ENCODE measurements around the gene ZNF587B.
A peak's percentile ranks its signal among the peaks of the same experiment; 100 is the strongest.
"Not testable (repeated sequence)": the region's sequence is repeated elsewhere in the genome, so short reads cannot be mapped to it uniquely, and the experiment has no call there.

The ZNF587B gene

DNA sequence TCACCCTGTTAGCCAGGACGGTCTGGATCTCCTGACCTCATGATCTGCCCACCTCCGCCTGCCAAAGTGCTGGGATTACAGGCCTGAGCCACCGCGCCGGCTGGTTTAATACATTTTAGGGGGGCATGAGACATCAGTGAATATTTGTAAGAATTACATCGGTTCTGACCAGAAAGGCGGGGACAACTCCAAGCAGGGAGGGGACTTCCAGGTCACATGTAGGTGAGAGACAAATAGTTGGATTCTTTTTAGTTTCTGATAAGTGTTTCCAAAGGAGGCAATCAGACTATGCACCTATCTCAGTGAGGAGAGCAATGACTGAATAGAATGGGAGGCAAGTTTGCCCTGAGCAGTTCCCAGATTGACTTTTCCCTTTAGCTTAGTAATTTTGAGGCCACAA lies 11.7 kb upstream of the ZNF587B start:
- Histone ChIP-seq H3K4me1 (ENCODE audit: control insufficient read depth, insufficient read depth, low read length) (peaks cover 1% of the 10 kb centered on the region; the same call in 1 of the 2 replicates), H3K9me3 (ENCODE audit: control insufficient read depth, insufficient read depth, low read length) (no peaks in the 10 kb centered on the region), H3K27me3 (ENCODE audit: control insufficient read depth, insufficient read depth, low read length) (no peaks in the 10 kb centered on the region), H3K36me3 (ENCODE audit: control insufficient read depth, insufficient read depth, low read length) (no peaks in the 10 kb centered on the region), H3K27ac (ENCODE audit: low read length) (no peak overlapping the region), H3K4me3 (ENCODE audit: low read length) (no peak overlapping the region)
- WGBS (ENCODE audit: insufficient coverage, insufficient read length) = no CpG with 5 or more reads among the region's 7 CpGs
- DNase-seq (ENCODE audit: low read depth, low spot score) = no peak

DNA sequence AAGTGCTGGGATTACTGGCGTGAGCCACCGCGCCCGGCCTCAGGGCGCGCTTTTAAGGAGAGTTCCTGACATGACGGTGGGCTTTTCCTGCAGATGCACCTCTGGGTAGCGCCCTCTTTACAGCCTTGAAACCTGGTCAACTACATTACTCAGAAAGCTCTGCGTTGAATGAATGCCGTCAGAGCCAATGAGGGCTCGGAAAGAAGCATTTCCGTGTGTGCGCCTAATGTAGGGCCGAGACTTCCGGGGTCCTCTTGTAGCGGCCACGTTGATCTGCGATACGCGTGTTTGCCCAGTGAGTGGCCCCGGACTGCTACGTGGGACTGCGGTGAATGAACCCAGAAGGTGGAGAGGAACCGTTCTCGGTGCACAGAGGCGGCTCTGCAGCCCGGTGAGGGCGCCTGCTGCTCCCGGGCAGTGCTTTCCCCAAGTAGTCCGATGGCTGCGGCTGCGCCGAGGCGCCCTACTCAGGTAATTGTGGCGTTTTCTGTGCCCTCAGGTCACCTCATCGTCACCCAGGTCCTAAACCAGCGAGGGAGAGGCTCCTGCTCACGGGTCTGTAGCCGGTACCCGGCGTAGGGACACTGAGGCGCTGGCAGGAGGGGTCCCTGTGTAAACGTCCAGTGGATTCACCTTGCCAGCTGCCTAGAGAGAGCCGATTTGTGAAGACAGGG lies 10.5 kb upstream of the ZNF587B start:
- no peaks in the 10 kb centered on the region for H3K27me3 ChIP-seq (ENCODE audit: control insufficient read depth, insufficient read depth, low read length)
- no CpG with 5 or more reads among the region's 44 CpGs for WGBS (ENCODE audit: insufficient coverage, insufficient read length)
- DNase-seq (ENCODE audit: low read depth, low spot score) = peak; percentile 89
- no peak overlapping the region for H3K27ac ChIP-seq (ENCODE audit: low read length)
- H3K4me3 ChIP-seq (ENCODE audit: low read length) = peak overlapping the region; percentile 99
- no peaks in the 10 kb centered on the region for H3K36me3 ChIP-seq (ENCODE audit: control insufficient read depth, insufficient read depth, low read length)
- H3K9me3 ChIP-seq (ENCODE audit: control insufficient read depth, insufficient read depth, low read length) = no peaks in the 10 kb centered on the region
- H3K4me1 ChIP-seq (ENCODE audit: control insufficient read depth, insufficient read depth, low read length) = peaks cover 1% of the 10 kb centered on the region; the same call in 1 of the 2 replicates

DNA sequence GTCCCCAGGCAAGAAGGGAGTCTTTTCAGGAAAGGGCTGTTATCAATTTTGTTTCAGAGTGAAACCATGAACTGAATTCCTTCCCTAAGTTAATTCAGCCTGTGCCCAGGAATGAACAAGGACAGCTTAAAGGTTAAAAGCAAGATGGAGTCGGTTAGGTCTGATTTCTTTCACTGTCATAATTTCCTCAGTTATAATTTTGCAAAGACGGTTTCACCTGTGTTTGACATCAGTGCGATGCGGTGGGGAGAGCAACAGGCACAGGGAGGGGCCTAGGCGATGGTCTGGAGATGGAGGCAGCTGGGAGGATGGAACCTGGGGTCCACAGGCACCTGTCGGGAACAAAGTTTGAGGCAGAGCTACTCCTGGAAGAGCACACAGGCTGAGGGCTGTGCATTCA lies 9.5 kb upstream of the ZNF587B start:
- Histone ChIP-seq H3K27me3 (ENCODE audit: control insufficient read depth, insufficient read depth, low read length) (no peaks in the 10 kb centered on the region), H3K27ac (ENCODE audit: low read length) (no peak overlapping the region)
- no CpG with 5 or more reads among the region's 6 CpGs for WGBS (ENCODE audit: insufficient coverage, insufficient read length)

DNA sequence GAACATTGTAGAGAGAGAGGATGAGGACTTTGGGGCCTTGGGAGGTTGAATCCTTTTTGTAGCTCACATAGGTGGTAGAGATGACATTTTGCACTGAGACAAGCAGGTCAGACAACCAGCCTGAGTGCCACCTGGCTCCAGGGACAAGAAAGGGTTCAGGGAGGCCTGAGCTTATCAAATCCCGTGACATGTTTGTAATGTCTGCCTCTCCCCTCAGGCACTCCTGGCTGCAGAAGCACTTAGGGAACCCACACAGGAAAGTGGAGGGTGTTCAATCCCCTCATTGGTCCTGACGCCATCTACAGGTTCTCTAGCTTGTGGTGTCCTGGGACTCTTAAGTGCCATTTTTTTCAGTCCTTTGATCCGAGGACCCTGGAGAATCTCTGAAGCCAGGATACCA lies 9.0 kb upstream of the ZNF587B start:
- not testable (repeated sequence) for H3K4me3 ChIP-seq (ENCODE audit: low read length); H3K4me1 ChIP-seq (ENCODE audit: control insufficient read depth, insufficient read depth, low read length); DNase-seq (ENCODE audit: low read depth, low spot score); H3K36me3 ChIP-seq (ENCODE audit: control insufficient read depth, insufficient read depth, low read length); H3K27ac ChIP-seq (ENCODE audit: low read length); H3K27me3 ChIP-seq (ENCODE audit: control insufficient read depth, insufficient read depth, low read length); H3K9me3 ChIP-seq (ENCODE audit: control insufficient read depth, insufficient read depth, low read length)
- no CpG with 5 or more reads among the region's 3 CpGs for WGBS (ENCODE audit: insufficient coverage, insufficient read length)

More for the DNA sequence above, 9.5 kb upstream of the ZNF587B start:
- DNase-seq (ENCODE audit: low read depth, low spot score) = no peak
- Histone ChIP-seq H3K4me3 (ENCODE audit: low read length) (peak overlapping the region; percentile 99; the same call in 1 of the 2 replicates), H3K4me1 (ENCODE audit: control insufficient read depth, insufficient read depth, low read length) (peaks cover 1% of the 10 kb centered on the region; the same call in 1 of the 2 replicates), H3K9me3 (ENCODE audit: control insufficient read depth, insufficient read depth, low read length) (no peaks in the 10 kb centered on the region), H3K36me3 (ENCODE audit: control insufficient read depth, insufficient read depth, low read length) (no peaks in the 10 kb centered on the region)

GRCh38 chr19:57821501-57821900 lies 8.6 kb upstream of the ZNF587B start:
- H3K9me3 ChIP-seq (ENCODE audit: control insufficient read depth, insufficient read depth, low read length); DNase-seq (ENCODE audit: low read depth, low spot score); H3K4me1 ChIP-seq (ENCODE audit: control insufficient read depth, insufficient read depth, low read length); H3K36me3 ChIP-seq (ENCODE audit: control insufficient read depth, insufficient read depth, low read length); H3K27me3 ChIP-seq (ENCODE audit: control insufficient read depth, insufficient read depth, low read length); H3K4me3 ChIP-seq (ENCODE audit: low read length); H3K27ac ChIP-seq (ENCODE audit: low read length): not testable (repeated sequence)
- no CpG with 5 or more reads among the region's 3 CpGs for WGBS (ENCODE audit: insufficient coverage, insufficient read length)

GRCh38 chr19:57823155-57823554 lies 6.9 kb upstream of the ZNF587B start:
- H3K36me3 ChIP-seq (ENCODE audit: control insufficient read depth, insufficient read depth, low read length); H3K27me3 ChIP-seq (ENCODE audit: control insufficient read depth, insufficient read depth, low read length); H3K4me1 ChIP-seq (ENCODE audit: control insufficient read depth, insufficient read depth, low read length); H3K9me3 ChIP-seq (ENCODE audit: control insufficient read depth, insufficient read depth, low read length); DNase-seq (ENCODE audit: low read depth, low spot score); H3K27ac ChIP-seq (ENCODE audit: low read length); H3K4me3 ChIP-seq (ENCODE audit: low read length): not testable (repeated sequence)
- no CpG with 5 or more reads among the region's 2 CpGs for WGBS (ENCODE audit: insufficient coverage, insufficient read length)

DNA sequence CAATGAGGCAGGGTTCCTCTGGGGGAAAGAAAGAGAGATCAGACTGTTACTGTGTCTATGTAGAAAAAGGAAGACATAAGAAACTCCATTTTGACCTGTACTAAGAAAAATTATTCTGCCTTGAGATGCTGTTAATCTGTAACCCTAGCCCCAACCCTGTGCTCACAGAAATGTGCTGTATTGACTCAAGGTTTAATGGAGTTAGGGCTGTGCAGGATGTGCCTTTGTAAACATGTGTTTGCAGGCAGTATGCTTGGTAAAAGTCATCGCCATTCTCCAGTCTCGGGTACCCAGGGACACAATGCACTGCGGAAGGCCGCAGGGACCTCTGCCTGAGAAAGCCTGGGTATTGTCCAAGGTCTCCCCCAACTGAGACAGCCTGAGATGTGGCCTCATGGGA lies 6.5 kb upstream of the ZNF587B start:
- no CpG with 5 or more reads among the region's 4 CpGs for WGBS (ENCODE audit: insufficient coverage, insufficient read length)
- not testable (repeated sequence) for H3K4me3 ChIP-seq (ENCODE audit: low read length)

GRCh38 chr19:57825511-57825910 lies 4.6 kb upstream of the ZNF587B start:
- DNase-seq (ENCODE audit: low read depth, low spot score) = no peak
- Histone ChIP-seq H3K4me3 (ENCODE audit: low read length) (no peak overlapping the region), H3K36me3 (ENCODE audit: control insufficient read depth, insufficient read depth, low read length) (no peaks in the 10 kb centered on the region), H3K27me3 (ENCODE audit: control insufficient read depth, insufficient read depth, low read length) (no peaks in the 10 kb centered on the region), H3K9me3 (ENCODE audit: control insufficient read depth, insufficient read depth, low read length) (no peaks in the 10 kb centered on the region), H3K27ac (ENCODE audit: low read length) (no peak overlapping the region), H3K4me1 (ENCODE audit: control insufficient read depth, insufficient read depth, low read length) (peaks cover 1% of the 10 kb centered on the region; the same call in 1 of the 2 replicates)
- WGBS (ENCODE audit: insufficient coverage, insufficient read length) = no CpG with 5 or more reads among the region's 6 CpGs

More for the DNA sequence above, 6.5 kb upstream of the ZNF587B start:
- DNase-seq (ENCODE audit: low read depth, low spot score); H3K4me1 ChIP-seq (ENCODE audit: control insufficient read depth, insufficient read depth, low read length); H3K27me3 ChIP-seq (ENCODE audit: control insufficient read depth, insufficient read depth, low read length); H3K36me3 ChIP-seq (ENCODE audit: control insufficient read depth, insufficient read depth, low read length); H3K9me3 ChIP-seq (ENCODE audit: control insufficient read depth, insufficient read depth, low read length); H3K27ac ChIP-seq (ENCODE audit: low read length): not testable (repeated sequence)

- Histone ChIP-seq H3K27me3 (ENCODE audit: control insufficient read depth, insufficient read depth, low read length) (no peaks in the 10 kb centered on the region), H3K4me3 (ENCODE audit: low read length) (no peak overlapping the region), H3K36me3 (ENCODE audit: control insufficient read depth, insufficient read depth, low read length) (no peaks in the 10 kb centered on the region), H3K4me1 (ENCODE audit: control insufficient read depth, insufficient read depth, low read length) (no peaks in the 10 kb centered on the region), H3K27ac (ENCODE audit: low read length) (no peak overlapping the region), H3K9me3 (ENCODE audit: control insufficient read depth, insufficient read depth, low read length) (no peaks in the 10 kb centered on the region)
- WGBS (ENCODE audit: insufficient coverage, insufficient read length) = no CpG with 5 or more reads among the region's 5 CpGs
- no peak for DNase-seq (ENCODE audit: low read depth, low spot score)
Measured at GRCh38 chr19:57829316-57829715, 783 bp upstream of the ZNF587B start.

DNA sequence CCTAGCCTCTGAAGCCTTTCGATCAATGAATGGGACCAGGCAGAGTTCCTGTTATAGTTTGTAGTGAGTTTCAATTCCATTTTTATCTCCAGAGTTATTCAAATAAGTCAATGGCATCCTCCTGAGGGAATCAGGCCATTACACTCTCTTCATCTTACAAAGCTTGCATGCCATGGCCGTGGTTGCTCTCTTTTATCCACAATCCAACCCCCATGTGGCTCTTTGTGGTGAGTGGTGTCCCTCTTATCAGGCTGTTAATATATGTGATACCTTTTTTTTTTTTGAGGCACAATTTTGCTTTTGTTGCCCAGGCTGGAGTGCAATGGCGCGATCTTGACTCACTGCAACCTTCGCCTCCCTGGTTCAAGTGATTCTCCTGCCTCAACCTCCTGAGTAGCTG lies 6.9 kb downstream of the ZNF587B start:
- WGBS (ENCODE audit: insufficient coverage, insufficient read length) = no CpG with 5 or more reads among the region's 5 CpGs
- not testable (repeated sequence) for H3K27me3 ChIP-seq (ENCODE audit: control insufficient read depth, insufficient read depth, low read length); H3K9me3 ChIP-seq (ENCODE audit: control insufficient read depth, insufficient read depth, low read length); H3K36me3 ChIP-seq (ENCODE audit: control insufficient read depth, insufficient read depth, low read length); H3K4me3 ChIP-seq (ENCODE audit: low read length); DNase-seq (ENCODE audit: low read depth, low spot score); H3K27ac ChIP-seq (ENCODE audit: low read length); H3K4me1 ChIP-seq (ENCODE audit: control insufficient read depth, insufficient read depth, low read length)

GRCh38 chr19:57838622-57839191 lies 8.6 kb downstream of the ZNF587B start:
- not testable (repeated sequence) for DNase-seq (ENCODE audit: low read depth, low spot score); H3K27me3 ChIP-seq (ENCODE audit: control insufficient read depth, insufficient read depth, low read length); H3K4me3 ChIP-seq (ENCODE audit: low read length); H3K27ac ChIP-seq (ENCODE audit: low read length); H3K4me1 ChIP-seq (ENCODE audit: control insufficient read depth, insufficient read depth, low read length); H3K9me3 ChIP-seq (ENCODE audit: control insufficient read depth, insufficient read depth, low read length); H3K36me3 ChIP-seq (ENCODE audit: control insufficient read depth, insufficient read depth, low read length)
- no CpG with 5 or more reads among the region's 5 CpGs for WGBS (ENCODE audit: insufficient coverage, insufficient read length)

Measured in iPS DF 6.9 (cell line).